SKM-1 (cell line): ENCODE results near the gene PHLDB2.
"Not testable (repeated sequence)": the region's sequence is repeated elsewhere in the genome, so short reads cannot be mapped to it uniquely, and the experiment has no call there.

Experiments used
- DNase-seq: peaks from one replicate; lab custom pipeline; 2025; ENCODE audit not compliant: unreplicated experiment; lab: John Stamatoyannopoulos, UW

The PHLDB2 gene

GRCh38 chr3:111859061-111859973, at the start of gene PHLDB2:
Gene PHLDB2, plus strand, starts transcription at chr3:111859265. Its CDS starts 24,813 bp downstream, at chr3:111884078.
- no peak for DNase-seq

- DNase-seq, result no peak
These were observed 48.2 kb upstream of the PHLDB2 start for GRCh38 chr3:111810909-111811308.

GRCh38 chr3:111811811-111812210, 47.3 kb upstream of the PHLDB2 start:
- no peak for DNase-seq

- DNase-seq, result no peak
These were observed 46.4 kb upstream of the PHLDB2 start for GRCh38 chr3:111812701-111813100.

- no peak for DNase-seq
These were observed 45.6 kb upstream of the PHLDB2 start for GRCh38 chr3:111813441-111813840.

- no peak for DNase-seq
These were observed 45.1 kb upstream of the PHLDB2 start for GRCh38 chr3:111813979-111814378.

- not testable (repeated sequence) for DNase-seq
These were observed 42.3 kb upstream of the PHLDB2 start for GRCh38 chr3:111816771-111817170.

GRCh38 chr3:111819927-111820326, 39.1 kb upstream of the PHLDB2 start:
- DNase-seq, result no peak

GRCh38 chr3:111820651-111821050, 38.4 kb upstream of the PHLDB2 start:
- DNase-seq, result no peak

GRCh38 chr3:111821891-111822290, 37.2 kb upstream of the PHLDB2 start:
- no peak for DNase-seq

- DNase-seq, result no peak
These were observed 36.3 kb upstream of the PHLDB2 start for GRCh38 chr3:111822804-111823203.

- no peak for DNase-seq
These were observed 35.7 kb upstream of the PHLDB2 start for GRCh38 chr3:111823341-111823855.

- no peak for DNase-seq
These were observed 34.7 kb upstream of the PHLDB2 start for GRCh38 chr3:111824351-111824750.

- DNase-seq, result no peak
These were observed 31.2 kb upstream of the PHLDB2 start for GRCh38 chr3:111827871-111828270.

- DNase-seq, result no peak
These were observed 30.5 kb upstream of the PHLDB2 start for GRCh38 chr3:111828530-111828929.

- DNase-seq, result no peak
These were observed 30.0 kb upstream of the PHLDB2 start for GRCh38 chr3:111829023-111829422.

GRCh38 chr3:111831840-111832239, 27.2 kb upstream of the PHLDB2 start:
- DNase-seq, result no peak

GRCh38 chr3:111837112-111837511, 22.0 kb upstream of the PHLDB2 start:
- no peak for DNase-seq

- DNase-seq, result no peak
These were observed 20.9 kb upstream of the PHLDB2 start for GRCh38 chr3:111838133-111838532.

GRCh38 chr3:111846039-111846438, 13.0 kb upstream of the PHLDB2 start:
- no peak for DNase-seq

GRCh38 chr3:111846717-111847116, 12.3 kb upstream of the PHLDB2 start:
- DNase-seq, result no peak

GRCh38 chr3:111848283-111848682, 10.8 kb upstream of the PHLDB2 start:
- DNase-seq, result no peak

GRCh38 chr3:111848778-111849177, 10.3 kb upstream of the PHLDB2 start:
- no peak for DNase-seq
